Measurements from ENCODE around the gene PITRM1.

GRCh38 chr10:3196958-3197347, 24.4 kb upstream of the PITRM1 start:
- TF ChIP-seq CTCF (IDR thresholded peaks at IDR 0.05) (no peak), EP300 (IDR thresholded peaks at IDR 0.05) (no peak)
